GM18505 (cell line): Measurements from ENCODE around the gene IGSF3.

Experiments used
- ATAC-seq: cut with Tn5 transposase; IDR thresholded peaks from one replicate; pipeline ENCODE4 v1.9.1; 2021; ENCODE audit not compliant: unreplicated experiment
- POLR2A ChIP-seq: IDR thresholded peaks from 4 replicates; pipeline ENCODE4 v1.6.1; 2011; ENCODE audit warnings: borderline replicate concordance; ENCODE audit not compliant: insufficient read depth, insufficient read length; ENCODE audit errors: extremely low read depth

IGSF3 gene

DNA sequence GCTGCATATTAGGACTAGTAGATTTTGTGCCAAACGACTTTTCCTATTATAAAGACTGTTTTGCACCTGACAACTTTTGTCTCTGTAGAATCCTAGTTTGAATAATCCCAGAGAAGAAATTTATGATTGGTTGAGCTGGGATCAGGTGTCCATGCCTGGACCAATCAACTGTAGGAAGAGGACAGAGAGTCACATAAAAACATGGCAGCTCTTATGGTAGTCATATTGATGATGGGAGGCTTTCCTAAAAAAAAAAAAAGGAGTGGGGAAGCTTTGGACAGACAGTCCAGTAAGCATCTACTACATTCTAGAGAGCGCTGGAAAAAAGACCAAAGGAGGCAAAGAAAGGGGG lies 30.7 kb upstream of the IGSF3 start:
- no peak for ATAC-seq
- TF ChIP-seq POLR2A: no peak

DNA sequence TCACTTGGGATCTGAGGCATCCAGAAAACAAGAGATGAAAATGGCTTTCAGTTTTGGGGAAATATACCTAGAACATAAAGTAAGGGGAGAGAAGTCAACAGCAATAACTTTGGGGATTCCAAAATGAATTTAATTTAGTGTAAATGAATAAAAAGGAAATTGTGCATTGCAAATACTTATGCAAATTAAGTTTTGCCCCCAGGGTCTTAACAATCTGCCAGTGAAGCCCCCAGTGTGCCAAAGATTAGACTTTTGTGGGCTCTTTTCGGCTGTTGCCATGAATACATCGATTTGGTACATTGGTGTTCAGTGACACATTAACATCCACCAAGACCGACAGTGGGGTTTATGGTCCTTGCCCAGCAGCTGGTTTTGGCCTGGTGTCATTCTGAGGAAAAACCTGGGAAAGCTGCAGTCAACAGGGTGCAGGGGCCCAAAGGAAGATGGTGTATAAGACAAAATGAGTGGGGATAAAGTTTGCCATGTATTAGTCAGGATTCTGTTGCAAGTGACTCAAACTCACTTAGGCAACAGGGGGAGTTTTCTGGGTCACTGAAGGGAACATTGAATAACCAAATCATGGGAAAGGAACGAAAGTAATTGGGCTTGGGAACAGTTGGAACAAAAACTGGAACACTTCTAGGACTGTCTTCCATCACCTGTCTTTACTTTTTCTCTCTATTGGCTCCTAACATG lies 30.2 kb upstream of the IGSF3 start:
- ATAC-seq: no peak
- no peak for TF ChIP-seq POLR2A

- no peak for ATAC-seq
- no peak for TF ChIP-seq POLR2A
These were observed 27.0 kb upstream of the IGSF3 start for GRCh38 chr1:116694524-116694923.

- no peak for TF ChIP-seq POLR2A
- no peak for ATAC-seq
These were observed 26.4 kb upstream of the IGSF3 start for GRCh38 chr1:116693759-116694480.

DNA sequence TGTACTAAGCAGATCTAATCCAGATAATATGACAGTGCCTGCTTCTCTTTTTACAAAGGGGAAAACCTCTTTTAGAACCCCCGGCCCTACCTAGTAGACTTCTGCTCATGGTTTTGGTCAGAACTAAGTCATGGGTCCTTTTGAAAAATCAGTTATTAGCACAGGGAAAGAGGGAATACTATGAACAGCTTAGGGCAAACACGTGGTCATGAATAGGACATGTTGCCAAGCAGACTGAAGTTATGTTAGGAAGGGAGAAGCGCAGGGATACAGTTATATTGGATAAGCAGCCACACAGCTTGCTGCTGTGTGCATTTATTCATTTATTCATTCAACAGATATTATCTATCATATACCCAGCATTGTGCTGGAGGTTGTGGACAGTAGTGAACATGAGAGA lies 25.3 kb upstream of the IGSF3 start:
- TF ChIP-seq POLR2A: no peak
- ATAC-seq: no peak

- TF ChIP-seq POLR2A: no peak
- ATAC-seq: no peak
These were observed 23.4 kb upstream of the IGSF3 start for GRCh38 chr1:116690849-116691406.

GRCh38 chr1:116690396-116690848 lies 22.9 kb upstream of the IGSF3 start:
- no peak for ATAC-seq
- no peak for TF ChIP-seq POLR2A

DNA sequence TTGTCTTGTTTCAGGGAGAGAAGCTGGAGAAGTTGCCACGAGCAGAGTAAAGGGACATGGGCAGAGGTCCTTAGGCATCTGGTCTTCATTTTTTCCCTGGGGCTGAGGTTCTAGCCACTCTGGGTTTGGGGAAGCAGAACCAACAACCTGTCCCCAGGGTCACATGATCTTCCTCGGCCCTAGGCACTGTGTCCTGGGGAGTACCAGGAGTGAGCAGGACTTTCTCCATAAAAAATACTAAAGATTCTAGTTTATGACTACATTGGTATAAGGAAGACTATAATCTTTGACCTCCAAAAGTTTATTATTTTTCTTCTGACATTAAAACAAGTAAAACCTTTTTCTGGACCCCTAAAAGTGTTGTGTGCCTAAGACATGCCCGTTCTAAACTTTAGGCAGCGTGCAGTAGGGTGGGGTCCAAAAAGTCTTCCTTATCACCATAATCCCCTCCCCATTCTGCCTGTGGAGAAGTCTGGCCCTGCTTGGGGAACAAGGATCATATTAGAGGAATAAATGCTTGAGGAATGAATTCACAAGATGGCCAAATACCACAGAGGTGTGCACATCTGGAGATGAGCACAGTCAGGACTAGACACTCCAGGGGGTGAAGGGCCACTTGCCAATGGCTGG lies 19.3 kb upstream of the IGSF3 start:
- TF ChIP-seq POLR2A: no peak
- no peak for ATAC-seq

GRCh38 chr1:116686175-116686574 lies 18.6 kb upstream of the IGSF3 start:
- no peak for TF ChIP-seq POLR2A
- ATAC-seq: no peak

DNA sequence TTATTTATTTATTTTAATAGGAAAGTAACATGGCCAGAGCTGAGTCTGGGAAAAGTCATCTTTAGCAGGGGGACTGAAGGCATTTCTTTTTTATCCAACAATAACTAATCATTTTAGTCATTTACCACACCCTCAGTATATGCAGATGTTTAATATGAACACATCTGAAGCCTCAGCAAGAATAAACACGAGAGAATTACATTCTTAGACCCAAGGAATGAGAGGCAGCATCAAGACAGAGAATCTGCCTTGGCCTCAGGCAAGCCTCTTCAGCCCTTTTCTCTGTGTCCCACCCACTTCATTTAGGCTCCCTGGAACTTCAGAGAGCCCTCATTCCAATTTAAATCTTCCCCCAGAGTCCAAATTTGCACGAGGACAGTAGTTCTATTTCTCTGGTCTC lies 17.0 kb upstream of the IGSF3 start:
- no peak for ATAC-seq
- TF ChIP-seq POLR2A: no peak

- no peak for ATAC-seq
- no peak for TF ChIP-seq POLR2A
These were observed 15.2 kb upstream of the IGSF3 start for GRCh38 chr1:116682641-116683221.

GRCh38 chr1:116681343-116681899 lies 13.9 kb upstream of the IGSF3 start:
- TF ChIP-seq POLR2A: no peak

GRCh38 chr1:116680752-116681151 lies 13.2 kb upstream of the IGSF3 start:
- TF ChIP-seq POLR2A: no peak
- no peak for ATAC-seq

More at GRCh38 chr1:116681343-116681899, 13.9 kb upstream of the IGSF3 start:
- no peak for ATAC-seq
